GM12878 (cell line): Measurements from ENCODE around the gene CNTN4. TPM values are rescaled to one million over a fixed set of nuclear protein-coding genes. Genes with fewer than 3 reads are reported as not detected.

Experiments
- EGR1 ChIP-seq, 2 experiments: IDR thresholded peaks; 1 replicate in 1 of 2; 2 replicates in 1 of 2; pipeline ENCODE4 v1.6.1; 2011 to 2012; ENCODE audit warnings: low read depth in 2 of 2, low read length in 2 of 2, borderline replicate concordance in 1 of 2, mild to moderate bottlenecking in 1 of 2, moderate library complexity in 1 of 2
- IKZF1 ChIP-seq: fragments of 450-650 bp; conservative IDR thresholded peaks from 2 replicates; pipeline ENCODE4 v1.6.1; 2017; ENCODE audit warnings: antibody characterized with exemption, mild to moderate bottlenecking
- LARP7 ChIP-seq: fragments of 450-650 bp; IDR thresholded peaks from 2 replicates; pipeline ENCODE4 v1.6.1; 2017; ENCODE audit warnings: mild to moderate bottlenecking
- MYB ChIP-seq: fragments of 150-350 bp; IDR thresholded peaks from 2 replicates; pipeline ENCODE4 v1.6.1; 2014; ENCODE audit warnings: mild to moderate bottlenecking, low read depth, low read length, borderline replicate concordance
- NBN ChIP-seq: fragments of 450-650 bp; IDR thresholded peaks from 2 replicates; pipeline ENCODE4 v1.6.1; 2016
- RFX5 ChIP-seq: IDR thresholded peaks from 2 replicates; pipeline ENCODE4 v1.6.1; 2011; ENCODE audit warnings: low read depth, low read length, improper control_type of control experiment
- SIN3A ChIP-seq: IDR thresholded peaks from 2 replicates; pipeline ENCODE4 v1.6.1; 2012; ENCODE audit warnings: low read depth, low read length, improper control_type of control experiment
- SMC3 ChIP-seq: IDR thresholded peaks from 2 replicates; pipeline ENCODE4 v1.6.1; 2011; ENCODE audit warnings: low read length, improper control_type of control experiment, borderline replicate concordance
- SRF ChIP-seq, 2 experiments: IDR thresholded peaks; 2 replicates each; pipeline ENCODE4 v1.6.1; 2011; ENCODE audit warnings: low read depth in 2 of 2, low read length in 2 of 2, mild to moderate bottlenecking in 1 of 2, moderate library complexity in 1 of 2
- ZNF24 ChIP-seq: fragments of 450-650 bp; IDR thresholded peaks from 2 replicates; pipeline ENCODE4 v1.6.1; 2017; ENCODE audit warnings: antibody characterized with exemption, mild to moderate bottlenecking
- polyA plus RNA-seq, 11 experiments: library from polyadenylated mRNA; depleted of rRNA in 4 of 11; unstranded in 6 of 11; stranded (reverse) in 5 of 11; fragments of >200 nt; fragmentation: Nextera tagmentation in 4 of 11; fragmentation: Illumina TruSeq in 1 of 11; extraction: Ambion mirVana in 4 of 11; extraction: Trizol in 1 of 11; gene quantifications; 1 replicate in 1 of 11; 2 replicates in 10 of 11; pipeline versions ENCODE4 v1.2.1 to v1.2.3, GENCODE V29; 2011 to 2016; ENCODE audit warnings: inconsistent platforms in 2 of 11, missing spikeins in 2 of 11, low read depth in 1 of 11
- total RNA-seq, 4 experiments: library from RNA; depleted of rRNA in 3 of 4; stranded (reverse); fragments of >200 nt in 3 of 4; fragmentation: Illumina TruSeq in 1 of 4; extraction: Trizol in 1 of 4; gene quantifications; 2 replicates each; pipeline versions ENCODE4 v1.2.1 to v1.2.3, GENCODE V29; 2013 to 2021
- TF ChIP-seq, protein P1 (sequence below): fragments of 450-650 bp; formaldehyde crosslinking; IDR thresholded peaks from 2 replicates; pipeline ENCODE4 v1.5.0; 2022; ENCODE audit warnings: mild to moderate bottlenecking, missing genetic modification characterization
- TF ChIP-seq, protein P2 (sequence below): IDR thresholded peaks from 2 replicates; pipeline ENCODE4 v1.6.1; 2011; ENCODE audit warnings: borderline replicate concordance, low read depth, mild to moderate bottlenecking, moderate library complexity, mixed read lengths, low read length; ENCODE audit not compliant: insufficient read depth; ENCODE audit errors: extremely low read length
- TF ChIP-seq, protein P3 (sequence below): fragments of 450-650 bp; formaldehyde crosslinking; IDR thresholded peaks from 2 replicates; pipeline ENCODE4 v1.4.0; 2022; ENCODE audit warnings: mild to moderate bottlenecking, moderate library complexity
- TF ChIP-seq, protein P4 (sequence below), 3 experiments: IDR thresholded peaks in 2 of 3; conservative IDR thresholded peaks in 1 of 3; 2 replicates each; pipeline ENCODE4 v1.5.1; 2011; ENCODE audit warnings: low read depth in 3 of 3, low read length in 3 of 3, mild to moderate bottlenecking in 3 of 3, control low read depth in 2 of 3, moderate library complexity in 2 of 3, inconsistent platforms in 1 of 3, mixed read lengths in 1 of 3; ENCODE audit not compliant: control insufficient read depth in 2 of 3, insufficient read depth in 1 of 3; ENCODE audit errors: extremely low read depth in 1 of 3

CNTN4 gene
- total and polyA plus RNA-seq, 10 of the 15 experiments (the other 5 are each of a cell fraction or from before 2014, with no cell fraction given), result 0.05 to 0.43 (median 0.15) TPM; not detected in 1

DNA sequence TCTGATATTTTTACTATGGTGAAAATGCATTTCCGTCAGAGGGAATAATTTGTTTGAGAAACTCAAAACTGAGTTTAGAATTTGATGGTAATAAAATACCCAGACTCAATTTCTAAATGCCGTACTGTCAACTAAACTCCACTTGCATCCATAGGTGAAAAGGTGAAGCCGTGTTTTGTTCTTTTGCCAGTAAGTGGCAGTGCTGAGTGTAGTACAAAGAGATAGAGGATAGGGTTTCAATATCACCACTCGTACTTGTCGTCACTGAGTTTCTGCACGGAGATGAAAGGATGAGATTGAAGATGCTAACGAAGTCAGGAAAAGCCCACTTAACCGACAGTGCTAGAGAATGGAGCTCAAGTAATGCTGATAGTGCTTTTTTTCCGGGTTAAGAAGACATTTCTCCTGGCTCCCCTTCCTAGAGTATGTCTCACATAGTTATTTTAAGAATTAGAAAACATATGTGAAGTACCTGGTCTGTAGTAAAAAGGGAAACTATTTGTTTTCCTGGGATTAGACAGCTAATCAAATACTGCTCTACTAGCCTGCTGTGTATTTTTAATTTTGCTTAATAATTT is 666.4 kb downstream of the CNTN4 start (continued):
- no peak for TF ChIP-seq IKZF1
- TF ChIP-seq NBN, result no peak
- no peak for TF ChIP-seq SRF (IDR thresholded peaks at IDR 0.05; ENCODE audit: low read depth in 2 of 2, low read length in 2 of 2)
- no peak for TF ChIP-seq MYB
- TF ChIP-seq LARP7, result no peak
- TF ChIP-seq SIN3A, result no peak
- no peak for TF ChIP-seq ZNF24
- TF ChIP-seq, protein P1, sequence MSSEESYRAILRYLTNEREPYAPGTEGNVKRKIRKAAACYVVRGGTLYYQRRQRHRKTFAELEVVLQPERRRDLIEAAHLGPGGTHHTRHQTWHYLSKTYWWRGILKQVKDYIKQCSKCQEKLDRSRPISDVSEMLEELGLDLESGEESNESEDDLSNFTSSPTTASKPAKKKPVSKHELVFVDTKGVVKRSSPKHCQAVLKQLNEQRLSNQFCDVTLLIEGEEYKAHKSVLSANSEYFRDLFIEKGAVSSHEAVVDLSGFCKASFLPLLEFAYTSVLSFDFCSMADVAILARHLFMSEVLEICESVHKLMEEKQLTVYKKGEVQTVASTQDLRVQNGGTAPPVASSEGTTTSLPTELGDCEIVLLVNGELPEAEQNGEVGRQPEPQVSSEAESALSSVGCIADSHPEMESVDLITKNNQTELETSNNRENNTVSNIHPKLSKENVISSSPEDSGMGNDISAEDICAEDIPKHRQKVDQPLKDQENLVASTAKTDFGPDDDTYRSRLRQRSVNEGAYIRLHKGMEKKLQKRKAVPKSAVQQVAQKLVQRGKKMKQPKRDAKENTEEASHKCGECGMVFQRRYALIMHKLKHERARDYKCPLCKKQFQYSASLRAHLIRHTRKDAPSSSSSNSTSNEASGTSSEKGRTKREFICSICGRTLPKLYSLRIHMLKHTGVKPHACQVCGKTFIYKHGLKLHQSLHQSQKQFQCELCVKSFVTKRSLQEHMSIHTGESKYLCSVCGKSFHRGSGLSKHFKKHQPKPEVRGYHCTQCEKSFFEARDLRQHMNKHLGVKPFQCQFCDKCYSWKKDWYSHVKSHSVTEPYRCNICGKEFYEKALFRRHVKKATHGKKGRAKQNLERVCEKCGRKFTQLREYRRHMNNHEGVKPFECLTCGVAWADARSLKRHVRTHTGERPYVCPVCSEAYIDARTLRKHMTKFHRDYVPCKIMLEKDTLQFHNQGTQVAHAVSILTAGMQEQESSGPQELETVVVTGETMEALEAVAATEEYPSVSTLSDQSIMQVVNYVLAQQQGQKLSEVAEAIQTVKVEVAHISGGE (CRISPR knock-in tag), result no peak
- TF ChIP-seq, protein P2, sequence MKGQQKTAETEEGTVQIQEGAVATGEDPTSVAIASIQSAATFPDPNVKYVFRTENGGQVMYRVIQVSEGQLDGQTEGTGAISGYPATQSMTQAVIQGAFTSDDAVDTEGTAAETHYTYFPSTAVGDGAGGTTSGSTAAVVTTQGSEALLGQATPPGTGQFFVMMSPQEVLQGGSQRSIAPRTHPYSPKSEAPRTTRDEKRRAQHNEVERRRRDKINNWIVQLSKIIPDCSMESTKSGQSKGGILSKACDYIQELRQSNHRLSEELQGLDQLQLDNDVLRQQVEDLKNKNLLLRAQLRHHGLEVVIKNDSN, result no peak
- TF ChIP-seq RFX5, result no peak
- TF ChIP-seq EGR1 (IDR thresholded peaks at IDR 0.05; ENCODE audit: borderline replicate concordance in 1 of 2, low read depth in 2 of 2, low read length in 2 of 2), result no peak
- TF ChIP-seq, protein P3, sequence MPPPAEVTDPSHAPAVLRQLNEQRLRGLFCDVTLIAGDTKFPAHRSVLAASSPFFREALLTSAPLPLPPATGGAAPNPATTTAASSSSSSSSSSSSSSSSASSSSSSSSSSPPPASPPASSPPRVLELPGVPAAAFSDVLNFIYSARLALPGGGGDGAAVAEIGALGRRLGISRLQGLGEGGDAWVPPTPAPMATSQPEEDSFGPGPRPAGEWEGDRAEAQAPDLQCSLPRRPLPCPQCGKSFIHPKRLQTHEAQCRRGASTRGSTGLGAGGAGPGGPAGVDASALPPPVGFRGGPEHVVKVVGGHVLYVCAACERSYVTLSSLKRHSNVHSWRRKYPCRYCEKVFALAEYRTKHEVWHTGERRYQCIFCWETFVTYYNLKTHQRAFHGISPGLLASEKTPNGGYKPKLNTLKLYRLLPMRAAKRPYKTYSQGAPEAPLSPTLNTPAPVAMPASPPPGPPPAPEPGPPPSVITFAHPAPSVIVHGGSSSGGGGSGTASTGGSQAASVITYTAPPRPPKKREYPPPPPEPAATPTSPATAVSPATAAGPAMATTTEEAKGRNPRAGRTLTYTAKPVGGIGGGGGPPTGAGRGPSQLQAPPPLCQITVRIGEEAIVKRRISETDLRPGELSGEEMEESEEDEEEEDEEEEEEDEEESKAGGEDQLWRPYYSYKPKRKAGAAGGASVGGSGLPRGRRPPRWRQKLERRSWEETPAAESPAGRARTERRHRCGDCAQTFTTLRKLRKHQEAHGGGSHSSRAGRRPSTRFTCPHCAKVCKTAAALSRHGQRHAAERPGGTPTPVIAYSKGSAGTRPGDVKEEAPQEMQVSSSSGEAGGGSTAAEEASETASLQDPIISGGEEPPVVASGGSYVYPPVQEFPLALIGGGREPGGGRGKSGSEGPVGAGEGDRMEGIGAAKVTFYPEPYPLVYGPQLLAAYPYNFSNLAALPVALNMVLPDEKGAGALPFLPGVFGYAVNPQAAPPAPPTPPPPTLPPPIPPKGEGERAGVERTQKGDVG (CRISPR knock-in tag), result no peak
- TF ChIP-seq, protein P4, sequence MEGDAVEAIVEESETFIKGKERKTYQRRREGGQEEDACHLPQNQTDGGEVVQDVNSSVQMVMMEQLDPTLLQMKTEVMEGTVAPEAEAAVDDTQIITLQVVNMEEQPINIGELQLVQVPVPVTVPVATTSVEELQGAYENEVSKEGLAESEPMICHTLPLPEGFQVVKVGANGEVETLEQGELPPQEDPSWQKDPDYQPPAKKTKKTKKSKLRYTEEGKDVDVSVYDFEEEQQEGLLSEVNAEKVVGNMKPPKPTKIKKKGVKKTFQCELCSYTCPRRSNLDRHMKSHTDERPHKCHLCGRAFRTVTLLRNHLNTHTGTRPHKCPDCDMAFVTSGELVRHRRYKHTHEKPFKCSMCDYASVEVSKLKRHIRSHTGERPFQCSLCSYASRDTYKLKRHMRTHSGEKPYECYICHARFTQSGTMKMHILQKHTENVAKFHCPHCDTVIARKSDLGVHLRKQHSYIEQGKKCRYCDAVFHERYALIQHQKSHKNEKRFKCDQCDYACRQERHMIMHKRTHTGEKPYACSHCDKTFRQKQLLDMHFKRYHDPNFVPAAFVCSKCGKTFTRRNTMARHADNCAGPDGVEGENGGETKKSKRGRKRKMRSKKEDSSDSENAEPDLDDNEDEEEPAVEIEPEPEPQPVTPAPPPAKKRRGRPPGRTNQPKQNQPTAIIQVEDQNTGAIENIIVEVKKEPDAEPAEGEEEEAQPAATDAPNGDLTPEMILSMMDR (IDR thresholded peaks at IDR 0.05 in 2 of 3, conservative IDR thresholded peaks at IDR 0.05 in 1 of 3; ENCODE audit: control insufficient read depth in 2 of 3, extremely low read depth in 1 of 3, insufficient read depth in 1 of 3, low read depth in 3 of 3, low read length in 3 of 3), result peak; percentile 34 to 48 (median 41); a peak in 4 of 6 replicates
- TF ChIP-seq SMC3, result peak; percentile 34; the same call in 1 of the 2 replicates
